HG02870 (cell line): ENCODE measurements around the gene GIPC1.

Experiments
- ATAC-seq: cut with Tn5 transposase; IDR thresholded peaks from one replicate; pipeline ENCODE4 v1.9.1; 2021; ENCODE audit warnings: mild to moderate bottlenecking, moderate library complexity; ENCODE audit not compliant: unreplicated experiment

Gene GIPC1

DNA sequence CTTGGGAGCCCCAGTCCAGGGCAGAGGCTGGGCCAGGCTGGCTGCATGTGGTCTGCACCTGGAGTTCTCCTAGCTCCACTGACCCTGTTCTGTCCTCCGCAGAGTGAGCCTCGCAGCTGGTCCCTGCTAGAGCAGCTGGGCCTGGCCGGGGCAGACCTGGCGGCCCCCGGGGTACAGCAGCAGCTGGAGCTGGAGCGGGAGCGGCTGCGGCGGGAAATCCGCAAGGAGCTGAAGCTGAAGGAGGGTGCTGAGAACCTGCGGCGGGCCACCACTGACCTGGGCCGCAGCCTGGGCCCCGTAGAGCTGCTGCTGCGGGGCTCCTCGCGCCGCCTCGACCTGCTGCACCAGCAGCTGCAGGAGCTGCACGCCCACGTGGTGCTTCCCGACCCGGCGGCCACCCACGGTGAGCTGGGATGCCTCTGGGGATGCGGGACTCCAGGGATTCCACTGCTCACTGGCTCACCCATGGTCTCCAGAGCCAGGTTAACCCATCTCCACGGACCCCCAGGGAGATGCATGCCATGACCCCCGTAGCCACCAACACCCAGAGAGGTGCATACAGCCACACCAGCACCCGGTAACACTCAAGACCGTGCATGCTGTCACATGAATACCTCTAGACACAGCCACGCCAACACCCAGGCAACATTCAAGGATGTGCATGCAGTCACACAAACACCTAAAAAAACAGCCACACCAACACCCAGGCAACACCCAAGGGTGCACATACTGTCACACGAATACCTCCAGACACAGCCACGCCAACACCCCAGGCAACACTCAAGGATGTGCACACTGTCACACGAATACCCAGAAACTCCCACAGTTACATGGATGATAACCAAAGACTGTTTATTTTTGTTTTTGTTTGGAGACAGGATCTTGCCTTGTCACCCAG is 54.6 kb downstream of the GIPC1 start:
- ATAC-seq: no peak

DNA sequence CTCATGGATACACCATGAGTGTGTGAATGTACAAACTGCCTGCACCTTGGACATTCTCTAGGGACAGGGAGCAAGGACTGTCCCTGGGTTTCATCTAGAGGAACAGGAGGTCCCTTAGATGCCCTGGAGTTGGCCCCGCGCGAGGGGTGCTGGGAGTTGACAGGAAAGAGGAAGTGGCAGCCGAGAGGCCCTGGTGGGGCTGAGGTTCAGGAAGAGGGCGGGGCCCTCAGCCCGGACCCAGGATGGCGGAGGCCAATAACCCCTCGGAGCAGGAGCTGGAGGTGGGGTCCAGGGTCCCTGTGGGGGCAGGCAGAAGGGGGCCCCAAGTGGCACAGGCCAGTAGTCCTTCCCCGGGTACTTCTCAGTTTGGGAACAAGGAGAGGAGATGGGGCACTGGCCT is 55.9 kb downstream of the GIPC1 start:
- ATAC-seq: peak; percentile 71

DNA sequence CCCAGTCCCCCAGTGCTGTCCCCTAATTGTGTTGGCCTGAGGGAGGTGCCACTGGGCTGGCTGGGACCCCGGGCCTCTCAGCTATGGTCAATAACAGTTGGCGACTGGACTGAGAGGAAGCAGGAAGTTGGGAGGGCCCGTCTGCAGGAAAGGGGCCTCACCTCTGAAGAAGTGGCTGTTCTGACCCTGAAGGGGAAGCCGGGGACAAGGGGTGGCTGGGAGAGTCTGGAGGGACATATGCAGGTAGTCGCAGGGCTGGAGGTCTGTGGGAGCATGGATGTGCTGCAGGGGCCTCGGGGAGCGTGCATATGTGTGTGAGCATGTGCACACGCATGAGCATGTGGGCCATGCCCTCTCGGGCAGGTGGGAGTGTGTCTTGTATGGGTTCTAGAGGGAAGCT is 56.9 kb downstream of the GIPC1 start:
- ATAC-seq: no peak

DNA sequence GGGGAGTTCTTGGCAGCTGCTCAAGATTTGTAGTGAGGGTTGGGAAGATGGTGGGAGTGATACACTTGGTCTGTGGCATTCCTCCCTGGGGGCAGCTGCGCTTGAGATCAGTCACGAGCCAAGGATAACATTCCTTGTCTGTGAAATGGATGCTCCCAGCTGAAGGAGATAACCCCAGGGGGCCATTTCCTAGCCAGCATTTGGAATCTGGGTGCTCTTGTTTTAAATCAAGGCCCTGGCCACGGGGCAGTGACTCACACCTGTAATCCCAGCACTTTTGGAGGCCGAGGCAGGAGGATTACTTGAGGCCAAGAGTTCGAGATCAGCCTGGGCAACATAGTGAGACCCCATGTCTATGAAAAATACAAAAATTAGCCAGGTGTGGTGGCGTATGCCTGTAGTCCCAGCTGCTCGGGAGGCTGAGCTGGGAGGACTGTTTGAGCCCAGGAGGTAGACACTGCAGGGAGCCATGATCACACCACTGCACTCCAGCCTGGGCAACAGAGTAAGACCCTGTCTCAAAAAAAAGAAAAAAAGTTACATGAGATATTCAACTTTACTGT is 58.3 kb downstream of the GIPC1 start:
- ATAC-seq: no peak

DNA sequence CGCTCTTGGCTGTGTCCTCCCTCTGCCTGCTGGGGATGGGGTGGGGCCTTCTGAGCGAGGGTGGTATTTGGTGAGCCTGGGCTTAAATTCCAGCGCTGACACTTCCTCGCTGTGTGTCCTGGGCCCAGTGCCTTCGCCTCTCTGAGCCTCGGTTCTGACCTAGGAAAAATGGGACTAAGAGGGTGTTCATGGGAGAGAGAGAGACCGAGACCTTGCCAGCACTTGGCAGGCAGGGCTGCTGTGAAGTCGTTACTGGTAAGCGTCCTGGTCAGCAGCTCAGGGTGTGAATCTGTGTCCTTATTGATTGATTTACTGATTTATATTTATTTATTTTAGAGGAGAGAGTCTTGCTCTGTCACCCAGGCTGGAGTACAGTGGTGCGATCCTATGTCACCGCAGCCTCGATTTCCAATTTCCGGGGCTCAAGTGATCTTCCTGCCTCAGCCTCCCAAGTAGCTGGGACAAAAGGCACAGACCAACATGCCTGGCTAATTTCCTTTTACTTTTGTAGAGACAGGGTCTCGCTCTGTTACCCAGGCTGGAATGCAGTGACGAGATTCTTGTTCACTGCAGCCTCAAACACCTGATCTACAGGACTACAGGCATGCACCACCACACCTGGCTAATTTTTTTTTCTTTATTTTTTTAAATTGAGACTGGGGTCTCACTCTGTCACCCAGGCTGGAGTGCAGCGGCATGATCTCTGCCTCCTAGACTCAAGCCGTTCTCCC is 60.4 kb downstream of the GIPC1 start:
- ATAC-seq: no peak

DNA sequence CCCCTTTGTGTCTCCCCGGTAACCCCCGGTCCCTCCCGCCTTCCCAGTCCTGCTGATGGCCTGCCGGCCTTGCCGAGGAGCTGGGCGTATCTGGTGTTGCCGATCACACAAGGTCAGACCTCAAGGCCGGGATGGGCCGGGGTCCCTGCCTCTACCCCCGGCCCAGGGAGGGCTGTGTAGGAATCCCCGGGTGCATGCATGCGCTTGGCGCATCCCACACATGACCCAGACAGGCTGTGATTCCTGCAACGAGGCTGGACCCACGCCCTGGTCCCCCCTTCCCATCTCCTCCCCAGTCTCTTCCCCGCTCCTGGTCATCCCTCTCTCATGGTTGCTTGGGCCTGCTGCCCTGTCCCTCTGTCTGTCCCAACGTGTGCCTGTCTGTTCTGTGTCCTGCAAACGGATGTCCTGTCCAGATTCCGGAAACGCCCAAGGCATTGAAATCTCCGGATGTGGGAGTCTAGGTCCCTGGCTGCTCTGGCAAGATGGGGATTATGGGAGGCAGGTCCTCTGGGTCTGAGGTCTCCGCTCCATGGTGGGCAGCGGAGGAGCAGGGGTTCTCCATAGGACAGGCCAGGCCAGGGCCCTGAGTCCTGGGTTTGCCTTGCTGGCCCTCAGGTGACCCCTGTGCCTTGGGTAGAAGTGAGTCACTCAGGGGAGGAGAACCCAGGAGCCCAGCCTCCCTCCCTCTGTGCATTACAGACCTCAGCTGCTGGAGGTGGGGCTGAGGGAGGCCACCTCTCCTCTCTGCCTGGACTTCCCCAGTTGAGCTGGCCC is 61.2 kb downstream of the GIPC1 start:
- ATAC-seq: no peak

DNA sequence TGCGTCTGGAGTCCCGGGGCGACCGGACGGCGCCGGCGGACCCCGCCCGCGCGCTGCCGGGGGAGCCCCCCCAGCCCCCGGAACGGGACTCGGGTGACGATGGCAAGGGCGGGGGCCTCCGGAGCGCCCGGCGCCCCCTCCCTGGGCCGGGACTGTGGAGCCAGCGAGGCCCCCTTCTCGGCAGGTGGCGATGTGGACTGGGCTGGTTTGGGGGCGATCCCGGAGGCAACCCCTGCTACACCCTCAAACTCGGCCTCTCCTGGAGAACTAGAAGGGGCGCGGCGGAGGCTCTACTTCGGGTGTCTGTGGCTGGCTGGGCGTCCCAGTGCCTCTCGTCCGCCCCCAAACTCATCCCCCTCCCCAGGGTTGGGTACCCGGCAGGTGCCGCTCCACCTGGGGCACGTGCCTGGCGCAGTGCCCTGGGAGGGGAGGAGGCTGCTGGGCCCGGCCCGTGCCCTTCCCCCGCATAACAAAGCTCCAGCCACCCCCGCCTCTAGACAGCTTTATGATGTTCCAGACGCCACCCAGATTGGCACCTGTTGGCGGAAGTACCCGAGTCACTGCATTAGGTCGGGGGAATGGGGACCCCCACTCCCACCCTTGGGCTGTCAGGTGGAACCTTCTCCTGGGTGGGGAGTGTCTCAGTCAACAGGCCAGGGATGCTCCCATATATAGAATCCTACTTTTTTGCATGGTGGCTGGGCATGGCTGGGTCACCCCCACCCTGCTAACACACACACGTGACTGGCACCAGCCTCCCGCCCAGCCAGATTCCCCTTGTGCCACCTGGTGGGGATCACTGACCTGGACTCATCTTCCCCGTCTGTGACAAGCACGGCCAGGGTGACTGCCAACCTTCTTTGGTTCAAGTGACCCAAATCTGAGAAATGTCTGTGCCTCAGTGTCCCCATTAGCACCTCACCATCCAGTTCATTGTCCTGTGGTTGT is 62.1 kb downstream of the GIPC1 start:
- no peak for ATAC-seq

DNA sequence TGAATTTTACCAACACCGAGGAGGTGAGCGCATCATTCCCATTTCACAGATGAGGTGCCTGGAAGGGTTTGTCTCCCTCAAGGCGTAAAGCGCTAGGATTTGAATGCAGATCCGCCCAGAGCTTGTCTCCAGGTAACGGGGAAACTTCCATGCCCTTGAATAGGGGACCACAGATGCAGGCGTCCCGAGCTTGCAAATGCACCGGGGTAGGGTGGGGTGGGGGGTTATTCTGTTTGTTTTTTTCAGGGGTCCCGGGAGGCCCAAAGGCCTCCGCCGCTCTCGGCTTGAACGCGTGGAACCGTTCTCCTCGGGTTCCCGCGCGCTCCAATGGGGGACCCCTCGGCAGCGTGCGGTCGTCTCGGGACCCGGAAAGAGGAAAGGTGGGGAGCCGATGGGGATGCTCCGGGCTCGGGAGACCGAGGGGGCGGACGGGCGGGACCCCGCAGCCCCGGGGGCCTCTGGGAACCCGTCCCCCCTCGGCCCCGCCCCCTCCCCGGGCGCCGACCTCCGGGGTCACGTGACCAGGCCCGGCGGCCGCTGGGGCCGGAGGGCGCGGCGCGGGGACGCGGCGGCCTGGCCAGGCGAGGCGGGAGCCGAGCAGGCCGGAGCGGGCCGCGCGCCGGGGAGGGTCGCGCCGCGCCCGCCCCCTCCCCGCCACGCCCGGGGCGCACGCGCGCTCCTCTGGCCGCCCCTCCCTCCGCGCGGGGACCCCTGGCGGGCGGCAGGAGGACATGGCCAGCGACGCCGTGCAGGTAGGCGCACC is 63.0 kb downstream of the GIPC1 start, which contains the start of gene PKN1:
PKN1 (plus strand) TSS at position 516 of the 763 bp plus-strand sequence; CDS start at position 732, 216 bp downstream.
- no peak for ATAC-seq

DNA sequence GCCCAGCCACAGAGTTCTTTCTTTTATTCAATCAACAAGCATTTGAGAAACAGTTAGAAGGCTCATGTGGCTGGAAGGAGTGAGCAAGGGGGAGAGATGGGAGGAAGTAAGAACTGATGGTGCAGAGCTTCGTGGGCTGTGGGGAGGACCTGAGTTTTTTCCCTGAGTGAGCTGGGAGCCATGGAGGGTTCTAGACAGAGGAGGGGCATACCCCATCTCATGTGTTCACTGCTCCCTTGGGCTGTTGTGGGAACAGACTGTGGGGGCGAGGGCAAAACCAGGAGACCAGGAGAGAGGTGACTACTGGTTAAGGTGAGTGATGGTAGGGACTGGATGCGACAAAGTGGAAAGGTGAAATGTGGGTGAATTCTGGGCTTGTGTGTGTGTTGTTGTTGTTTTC is 65.2 kb downstream of the GIPC1 start:
- ATAC-seq: no peak

DNA sequence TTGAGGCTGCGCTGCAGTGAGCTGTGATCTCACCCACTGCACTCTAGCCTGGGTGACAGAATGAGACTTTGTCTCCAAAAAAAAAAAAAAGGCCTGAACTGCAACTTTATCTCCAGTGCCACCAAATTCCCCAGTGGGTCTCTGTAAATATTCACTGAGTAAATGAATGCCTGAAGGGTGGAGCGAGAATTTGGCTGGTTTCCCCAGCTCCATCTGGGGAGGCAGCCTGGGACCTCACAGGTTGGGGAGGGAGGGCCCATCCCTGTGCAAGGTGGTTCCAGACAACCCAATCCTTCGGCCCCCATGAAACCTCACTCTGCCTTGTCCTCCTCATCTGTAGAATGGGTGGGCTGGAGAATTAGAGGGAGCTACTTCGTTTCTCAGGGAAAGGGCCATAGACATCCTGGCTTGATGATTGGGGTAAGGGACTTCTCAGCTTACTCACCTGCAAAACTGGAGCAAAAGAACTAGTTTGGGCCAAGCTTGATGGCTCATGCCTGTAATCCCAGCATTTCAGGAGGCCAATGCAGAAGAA is 67.0 kb downstream of the GIPC1 start:
- no peak for ATAC-seq
